AG09309 (cell line): ENCODE results near the gene CCNI.
"Not testable (repeated sequence)": the region's sequence is repeated elsewhere in the genome, so short reads cannot be mapped to it uniquely, and the experiment has no call there.

Source experiments
- DNase-seq: peaks from one replicate; pipeline ENCODE4 v3.0.0-alpha.2; 2010; ENCODE audit warnings: low read depth
- H3K4me3 ChIP-seq: 2 replicates; pipeline ENCODE4 v1.5.1; 2011; ENCODE audit warnings: mild to moderate bottlenecking, low read depth, low read length, moderate library complexity; ENCODE audit not compliant: control insufficient read depth
- CTCF ChIP-seq: IDR thresholded peaks from 2 replicates; pipeline ENCODE4 v1.5.1; 2011; ENCODE audit warnings: mild to moderate bottlenecking, low read depth, low read length, inconsistent platforms; ENCODE audit not compliant: insufficient read depth, control insufficient read depth; ENCODE audit errors: missing control alignments

CCNI gene

GRCh38 chr4:77040854-77041725 lies 34.7 kb downstream of the CCNI start:
- H3K4me3 ChIP-seq: no peak overlapping the region
- no peak for DNase-seq
- no peak for TF ChIP-seq CTCF

GRCh38 chr4:77040270-77040669 lies 35.5 kb downstream of the CCNI start:
- H3K4me3 ChIP-seq: no peak overlapping the region
- TF ChIP-seq CTCF: no peak
- DNase-seq: no peak

- DNase-seq: no peak
- H3K4me3 ChIP-seq: no peak overlapping the region
- no peak for TF ChIP-seq CTCF
Observed at GRCh38 chr4:77039796-77040195, 36.0 kb downstream of the CCNI start.

- no peak overlapping the region for H3K4me3 ChIP-seq
- no peak for TF ChIP-seq CTCF
- DNase-seq: no peak
Observed at GRCh38 chr4:77037736-77038135, 38.1 kb downstream of the CCNI start.

- not testable (repeated sequence) for H3K4me3 ChIP-seq, DNase-seq
Observed at GRCh38 chr4:77037168-77037567, 38.6 kb downstream of the CCNI start.

- DNase-seq: peak; percentile 86
- no peak for TF ChIP-seq CTCF
- H3K4me3 ChIP-seq: no peak overlapping the region
Observed at GRCh38 chr4:77036206-77036605, 39.6 kb downstream of the CCNI start.

- no peak overlapping the region for H3K4me3 ChIP-seq
- no peak for TF ChIP-seq CTCF
- no peak for DNase-seq
Observed at GRCh38 chr4:77035153-77035552, 40.6 kb downstream of the CCNI start.
